GM19397 (cell line): ENCODE results near the gene EZR.

ENCODE experiments used
- ATAC-seq: cut with Tn5 transposase; IDR thresholded peaks from one replicate; pipeline ENCODE4 v1.9.1; 2021; ENCODE audit warnings: mild to moderate bottlenecking, moderate library complexity; ENCODE audit not compliant: unreplicated experiment

Gene EZR

DNA sequence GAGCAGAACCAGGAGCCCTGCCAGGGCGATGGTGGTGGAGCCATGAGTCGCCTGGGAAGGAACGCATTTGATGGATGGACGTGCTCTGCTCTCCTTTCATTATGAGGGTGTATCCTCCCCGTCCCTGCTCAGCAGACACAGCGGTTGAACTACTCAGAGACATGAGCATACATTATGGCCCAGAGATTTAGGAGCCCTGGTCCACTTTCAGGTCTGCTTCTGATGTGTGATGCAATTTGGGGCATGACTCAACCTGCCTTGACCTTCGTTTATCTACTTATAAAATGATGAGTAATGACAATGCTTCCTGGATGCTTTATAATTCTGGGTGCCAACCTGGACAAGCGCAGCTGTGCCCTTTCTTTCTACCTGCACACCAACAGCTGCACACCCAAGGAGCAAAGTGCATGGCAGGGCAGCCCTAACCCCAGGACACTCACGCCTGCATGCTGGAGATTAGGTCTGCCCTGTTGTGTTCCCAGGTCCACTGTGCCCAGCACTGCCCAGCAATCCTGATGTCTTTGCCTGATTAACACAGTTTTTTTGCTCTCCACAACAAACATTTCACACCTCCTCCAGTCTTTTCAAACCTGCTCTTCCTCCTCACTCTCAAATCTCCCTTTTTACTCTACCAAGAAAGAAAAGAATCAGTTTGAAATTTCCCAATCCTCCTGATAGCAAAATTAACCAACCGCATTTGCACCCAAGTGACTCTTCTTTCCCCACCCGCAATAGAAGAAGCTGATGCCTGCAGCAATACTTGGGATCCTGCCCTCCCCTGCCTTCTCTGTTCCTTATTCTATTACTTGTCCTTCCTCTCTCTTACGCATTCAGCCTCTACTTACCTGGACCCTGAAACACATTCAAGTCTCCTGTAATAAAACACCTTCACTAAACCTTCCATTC, 81.2 kb downstream of the EZR start:
- no peak for ATAC-seq

DNA sequence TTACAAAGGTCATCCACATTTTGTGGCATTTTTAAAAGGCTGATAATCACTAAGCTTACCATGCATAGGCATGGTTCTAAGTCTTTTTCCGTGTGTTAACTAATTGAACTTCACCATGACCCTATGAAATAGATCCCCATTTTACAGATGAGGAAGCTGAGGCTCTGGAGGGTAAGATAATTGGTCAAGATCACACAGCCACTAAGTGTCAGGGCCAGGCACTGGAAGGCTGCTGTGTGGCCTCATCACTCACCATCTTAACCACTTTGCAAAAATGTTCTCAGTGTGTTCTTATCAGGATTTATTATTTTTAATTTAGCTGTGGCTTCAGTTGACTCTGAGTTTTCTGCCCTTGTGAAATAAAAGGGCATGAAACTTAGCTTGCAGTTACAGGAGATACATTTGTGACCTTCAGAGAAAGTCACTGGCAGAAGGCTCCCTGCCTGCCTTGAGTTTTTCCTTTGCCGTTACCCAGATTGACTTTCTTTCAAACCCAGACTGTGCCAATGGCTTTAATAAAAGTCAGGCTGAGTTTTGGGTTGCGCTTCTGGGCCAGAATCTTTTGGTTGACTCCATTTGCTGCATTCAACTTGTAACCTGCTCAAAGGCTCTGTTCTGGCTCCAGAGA, 82.0 kb downstream of the EZR start:
- no peak for ATAC-seq

DNA sequence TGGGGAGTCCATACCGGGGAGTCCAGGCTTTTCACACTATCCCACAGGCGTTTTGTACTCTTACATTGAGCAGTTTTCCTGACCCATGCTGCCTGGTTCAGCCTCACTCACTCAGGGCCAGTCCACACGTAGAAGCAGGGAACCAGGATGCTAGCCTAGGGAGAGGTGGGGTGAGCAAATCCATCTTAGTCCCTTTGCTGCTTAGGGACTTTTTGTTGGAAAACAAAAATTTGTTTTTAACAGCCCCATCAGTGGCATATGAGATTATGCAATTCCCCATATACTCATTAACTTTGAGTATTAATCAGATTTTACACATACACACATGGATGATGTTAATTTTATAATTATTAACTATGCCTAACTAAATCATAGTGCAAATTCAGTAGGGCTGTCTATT, 84.2 kb downstream of the EZR start:
- ATAC-seq = no peak

DNA sequence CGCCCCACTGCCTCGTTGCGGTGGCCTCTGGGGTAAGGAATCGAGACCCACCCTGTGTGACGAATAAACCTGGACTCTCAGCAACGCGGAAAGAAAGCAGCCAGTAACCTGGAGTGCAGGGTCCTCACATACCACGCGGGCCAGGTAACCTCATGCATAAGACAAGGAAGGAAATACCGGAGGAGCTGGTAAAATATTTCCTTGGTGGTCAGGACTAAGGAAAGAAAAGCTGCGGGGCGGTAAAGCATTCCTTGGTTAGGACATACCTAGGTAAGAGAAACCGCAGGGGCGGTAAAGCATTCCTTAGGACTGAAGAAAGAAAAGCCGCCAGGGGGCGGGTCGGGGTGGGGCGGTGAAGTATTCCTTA, 88.6 kb downstream of the EZR start:
- ATAC-seq = no peak

DNA sequence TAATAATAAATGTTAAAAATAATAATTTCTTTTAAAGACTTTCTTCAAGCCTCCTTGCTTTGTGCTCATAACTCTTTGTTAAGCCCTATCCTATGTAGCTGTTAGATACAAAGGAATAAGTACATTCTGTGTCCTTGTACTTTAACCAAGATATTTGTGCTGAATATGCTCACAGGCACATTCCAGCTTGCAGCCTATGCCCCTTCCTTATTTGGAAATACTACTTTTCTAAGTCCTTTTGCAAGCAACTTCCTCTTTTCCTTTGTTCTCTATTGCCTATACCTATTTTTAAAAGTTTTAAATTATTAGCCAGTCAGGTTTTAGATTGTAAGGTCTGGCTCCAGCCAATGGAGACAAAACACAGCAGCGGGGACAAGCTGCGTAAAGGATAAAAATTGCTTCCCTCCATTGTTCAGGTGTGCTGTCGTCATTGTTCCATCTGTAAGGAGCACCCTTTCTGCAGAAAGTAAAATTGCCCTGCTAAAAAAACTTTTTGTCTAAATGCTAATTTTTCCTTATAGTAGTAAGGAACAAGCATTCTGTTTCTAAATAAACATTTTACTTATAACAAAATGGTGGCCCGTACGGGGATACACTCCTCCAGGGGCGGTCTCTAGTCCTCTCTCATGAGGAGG, 89.1 kb downstream of the EZR start:
- no peak for ATAC-seq

DNA sequence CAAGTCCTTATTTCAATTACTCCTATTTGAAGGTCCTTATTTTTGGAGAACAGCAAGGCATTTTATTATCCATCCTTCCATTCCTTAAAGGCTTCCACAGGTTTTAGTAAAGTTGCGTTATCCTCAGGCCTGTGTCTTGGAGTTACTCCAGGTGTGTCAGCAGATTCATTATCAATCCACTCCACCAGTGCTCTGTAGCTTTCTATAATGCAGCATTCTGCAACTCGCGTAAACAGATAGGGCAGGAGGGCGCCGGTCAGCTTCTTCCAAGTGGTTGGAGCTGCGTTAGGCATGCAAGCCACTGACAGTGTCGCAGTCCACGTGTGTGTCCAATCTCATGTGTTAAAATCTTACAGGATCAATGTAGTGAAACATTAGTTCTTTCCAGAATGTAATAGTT, 93.5 kb downstream of the EZR start:
- no peak for ATAC-seq

DNA sequence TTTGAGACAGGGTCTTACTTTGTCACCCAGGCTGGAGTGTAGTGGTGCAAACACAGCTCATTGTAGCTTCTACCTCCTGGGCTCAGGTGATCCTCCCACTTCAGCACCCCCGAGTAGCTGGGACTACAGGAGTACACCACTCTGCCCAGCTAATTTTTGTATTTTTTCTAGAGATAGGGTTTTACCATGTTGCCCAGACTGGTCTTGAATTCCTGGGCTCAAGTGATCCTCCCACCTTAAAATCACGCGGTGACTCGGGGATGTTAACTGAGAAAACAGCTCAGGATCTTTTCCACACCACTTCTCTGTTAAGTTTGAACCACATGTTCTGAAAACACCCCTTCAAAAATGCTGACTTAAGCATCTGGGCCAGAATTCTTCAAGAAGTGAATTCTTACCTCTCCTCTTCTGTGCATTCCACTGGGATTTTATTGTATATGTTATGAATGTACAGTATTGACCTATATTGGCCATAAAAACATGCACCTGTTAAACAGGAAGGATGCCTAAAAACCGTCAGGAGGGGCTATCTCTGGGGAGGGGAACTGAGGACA, 96.9 kb downstream of the EZR start:
- ATAC-seq = no peak

DNA sequence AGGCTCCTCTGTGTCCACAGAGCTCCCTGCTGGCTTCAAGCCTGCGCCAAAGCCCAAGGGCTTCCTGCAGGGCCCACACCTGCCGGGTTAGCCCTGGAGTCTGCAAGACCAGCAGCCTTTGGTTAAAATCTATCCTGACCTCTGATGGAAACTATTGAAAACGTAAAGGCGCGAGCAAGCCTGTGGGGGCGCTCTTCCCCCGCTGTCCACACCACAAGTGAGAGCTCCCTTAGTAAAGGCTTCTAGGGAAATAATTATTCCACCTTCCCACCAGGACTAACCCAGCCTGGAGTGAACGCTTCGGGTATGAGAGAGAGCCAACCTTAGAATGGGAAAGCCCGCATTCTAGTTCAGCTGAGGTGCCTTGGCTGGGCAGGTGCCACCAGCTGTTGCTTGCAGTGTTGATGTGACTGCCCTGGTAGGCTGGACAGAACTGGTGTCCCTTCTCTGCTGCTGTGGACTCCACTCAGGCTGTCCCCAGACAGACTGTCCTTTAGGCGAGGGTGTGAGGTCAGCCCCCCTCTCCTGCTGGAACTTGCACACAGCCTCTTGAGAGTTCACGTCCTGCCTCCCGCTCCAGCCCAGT, 100.6 kb downstream of the EZR start:
- no peak for ATAC-seq

DNA sequence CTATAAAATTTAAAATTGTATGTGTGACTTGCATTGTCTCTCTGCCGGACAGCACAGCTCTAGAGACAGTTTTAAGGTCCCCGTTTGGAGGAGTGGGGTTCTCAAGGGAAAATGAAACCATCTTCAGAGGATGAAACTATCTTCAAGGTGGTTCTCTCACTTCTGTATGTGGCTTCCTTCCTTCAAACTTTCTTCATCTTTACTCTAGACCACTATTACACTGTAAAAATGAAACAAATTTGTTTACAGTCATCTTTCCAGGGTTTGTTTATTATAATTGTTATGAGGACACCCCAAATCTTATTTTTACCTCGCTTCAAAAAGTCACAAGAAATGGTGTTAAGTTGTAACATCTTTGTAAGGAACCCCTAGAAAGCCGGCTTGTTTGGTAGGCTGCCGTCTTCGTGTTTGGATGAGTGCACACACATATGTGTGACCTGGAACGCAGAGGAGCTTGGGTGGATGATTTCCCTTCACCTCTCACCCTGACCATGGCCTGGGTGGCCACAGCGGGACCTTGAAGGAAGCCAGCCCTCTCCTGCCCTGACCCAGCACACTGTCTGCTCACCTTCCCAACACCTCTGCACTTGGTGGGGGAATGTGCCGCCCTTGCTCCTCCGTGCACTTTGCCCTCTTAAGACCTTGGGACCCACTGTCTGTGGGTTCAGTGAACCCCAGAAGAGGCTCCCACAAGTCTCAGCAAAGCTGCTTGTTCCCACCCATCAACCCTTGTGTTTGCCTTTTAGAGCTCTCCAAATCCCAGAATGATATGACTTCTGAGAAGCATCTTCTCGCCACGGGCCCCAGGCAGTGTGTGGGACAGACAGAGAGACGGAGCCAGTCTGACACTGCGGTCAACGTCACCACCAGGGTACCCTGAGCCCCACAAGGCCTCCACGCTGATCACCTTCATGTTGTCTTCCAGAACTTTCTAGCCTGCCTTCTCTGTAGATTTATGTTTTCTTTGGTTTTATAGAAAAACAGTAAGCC, 101.5 kb downstream of the EZR start:
- ATAC-seq = peak; percentile 54
